Endothelial cell of umbilical vein (primary cell): Measurements from ENCODE around the gene OR6T1. TPM values are rescaled to one million over a fixed set of nuclear protein-coding genes. Genes with fewer than 3 reads are reported as not detected.

Experiments
- BruUV-seq: library from RNA; stranded (reverse); fragments of 400-500 nt; replicated peaks from 2 replicates; lab custom pipeline; 2021; lab: Mats Ljungman, UMichigan
- CTCF ChIA-PET: fragments of 300-600, 350-600 bp; sonication (Branson Sonifier 250); formaldehyde crosslinking; loops from one replicate; lab custom pipeline; 2021; ENCODE audit warnings: antibody characterized with exemption, inconsistent platforms; lab: Charles Lee
- POLR2A ChIA-PET: fragments of 300-600, 350-600 bp; sonication (Branson Sonifier 250); formaldehyde crosslinking; loops from one replicate; lab custom pipeline; 2021; ENCODE audit warnings: antibody characterized with exemption, inconsistent platforms; lab: Charles Lee
- DNase-seq: peaks from one replicate; pipeline ENCODE4 v3.0.0-alpha.2; 2011; ENCODE audit warnings: low read depth, low spot score
- FAIRE-seq: peaks from 2 replicates; lab custom pipeline; 2011; peaks lifted over from hg19 to GRCh38; lab: Jason Lieb, UNC
- H2AFZ ChIP-seq: 2 replicates; pipeline ENCODE4 v1.6.0; 2012; ENCODE audit warnings: low read depth, low read length, control low read depth, inconsistent platforms
- H3K27ac ChIP-seq: 2 replicates; pipeline ENCODE4 v1.5.1; 2011; ENCODE audit warnings: low read depth, mild to moderate bottlenecking, control low read depth, low read length, moderate library complexity; ENCODE audit not compliant: insufficient read depth
- H3K27me3 ChIP-seq, 2 experiments: 2 replicates each; pipeline versions ENCODE4 v1.6.0 to v1.6.1; 2011; ENCODE audit warnings: low read length in 2 of 2, mixed read lengths in 1 of 2; ENCODE audit not compliant: control insufficient read depth in 2 of 2, insufficient read depth in 2 of 2
- H3K36me3 ChIP-seq, 2 experiments: 2 replicates in 1 of 2; 3 replicates in 1 of 2; pipeline ENCODE4 v1.5.1; 2011; ENCODE audit warnings: low read length in 2 of 2, mild to moderate bottlenecking in 1 of 2, moderate library complexity in 1 of 2; ENCODE audit not compliant: control insufficient read depth in 2 of 2, insufficient read depth in 2 of 2; ENCODE audit errors: extremely low read depth in 1 of 2
- H3K4me1 ChIP-seq: 3 replicates; pipeline ENCODE4 v1.5.1; 2011; ENCODE audit warnings: mild to moderate bottlenecking, low read length; ENCODE audit not compliant: control insufficient read depth, insufficient read depth; ENCODE audit errors: extremely low read depth
- H3K4me2 ChIP-seq: 2 replicates; pipeline ENCODE4 v1.6.1; 2011; ENCODE audit warnings: low read length, control low read depth, mixed read lengths; ENCODE audit not compliant: insufficient read depth
- H3K4me3 ChIP-seq, 3 experiments: fragments of 200-600 bp in 1 of 3; sonication (generic), shearing (Covaris generic) in 1 of 3; replicated peaks in 1 of 3; 2 replicates each; pipeline ENCODE4 v1.5.1; 2011 to 2016; ENCODE audit warnings: control low read depth in 3 of 3, low read length in 3 of 3, mild to moderate bottlenecking in 2 of 3, inconsistent platforms in 1 of 3, low read depth in 1 of 3, moderate library complexity in 1 of 3; ENCODE audit not compliant: insufficient read depth in 1 of 3
- H3K79me2 ChIP-seq: 2 replicates; pipeline ENCODE4 v1.6.0; 2012; ENCODE audit warnings: low read length, inconsistent platforms; ENCODE audit not compliant: control insufficient read depth, insufficient read depth
- H3K9ac ChIP-seq: replicated peaks from 2 replicates; pipeline ENCODE3; 2011; ENCODE audit warnings: low read length, control low read depth; ENCODE audit not compliant: insufficient read depth; ENCODE audit errors: extremely low read depth
- H3K9me1 ChIP-seq: replicated peaks from 3 replicates; pipeline ENCODE4 v1.6.0; 2011; ENCODE audit warnings: mild to moderate bottlenecking, low read length; ENCODE audit not compliant: control insufficient read depth, insufficient read depth; ENCODE audit errors: extremely low read depth
- H3K9me3 ChIP-seq: replicated peaks from 2 replicates; pipeline ENCODE4 v1.5.1; 2012; ENCODE audit warnings: low read length, inconsistent platforms; ENCODE audit not compliant: control insufficient read depth, insufficient read depth
- H4K20me1 ChIP-seq: replicated peaks from 2 replicates; pipeline ENCODE3; 2011; ENCODE audit warnings: mild to moderate bottlenecking, low read length; ENCODE audit not compliant: control insufficient read depth, insufficient read depth; ENCODE audit errors: extremely low read depth
- EZH2 ChIP-seq: IDR thresholded peaks from 2 replicates; pipeline ENCODE4 v1.6.1; 2012; ENCODE audit warnings: borderline replicate concordance, low read depth, mild to moderate bottlenecking, moderate library complexity, low read length, inconsistent platforms; ENCODE audit not compliant: severe bottlenecking
- FOS ChIP-seq: IDR thresholded peaks from 2 replicates; pipeline ENCODE4 v1.6.1; 2011; ENCODE audit warnings: mild to moderate bottlenecking, low read length, moderate library complexity, borderline replicate concordance; ENCODE audit not compliant: insufficient read depth
- GATA2 ChIP-seq: IDR thresholded peaks from 2 replicates; pipeline ENCODE4 v1.7.0; 2011; ENCODE audit warnings: low read depth, mild to moderate bottlenecking, moderate library complexity, mixed read lengths, low read length; ENCODE audit not compliant: insufficient read length, insufficient read depth
- JUN ChIP-seq: IDR thresholded peaks from 2 replicates; pipeline ENCODE4 v1.6.1; 2011; ENCODE audit warnings: borderline replicate concordance, low read depth; ENCODE audit not compliant: insufficient read length, insufficient read depth
- MYC ChIP-seq: IDR thresholded peaks from one replicate; pipeline ENCODE4 v1.6.1; 2011; ENCODE audit warnings: mild to moderate bottlenecking, low read depth, low read length
- POLR2A ChIP-seq: IDR thresholded peaks from 2 replicates; pipeline ENCODE4 v1.6.1; 2012; ENCODE audit warnings: low read depth, mild to moderate bottlenecking, control low read depth, low read length
- POLR2AphosphoS5 ChIP-seq: IDR thresholded peaks from 2 replicates; pipeline ENCODE4 v1.6.1; 2012; ENCODE audit warnings: low read depth, mild to moderate bottlenecking, control low read depth, low read length, moderate library complexity; ENCODE audit not compliant: insufficient read depth
- dilution Hi-C: fragments of 300-500 bp; cut with MboI; formaldehyde crosslinking; loops from one replicate; pipeline ENCODE4 v1.15.0; 2019; ENCODE audit warnings: low sequenced_read_pairs; ENCODE audit not compliant: extremely low pct_ligation_motif_present
- intact Hi-C: fragments of 100-400 bp; cut with micrococcal nuclease; formaldehyde crosslinking; loops from one replicate; pipeline ENCODE4 v1.10.0; 2022
- polyA plus RNA-seq, 4 experiments: library from polyadenylated mRNA; depleted of rRNA in 3 of 4; stranded (reverse) in 3 of 4; unstranded in 1 of 4; fragments of >200 nt; gene quantifications; 2 replicates each; pipeline versions ENCODE4 v1.2.1 to v1.2.3, GENCODE V29; 2011 to 2012; ENCODE audit warnings: missing spikeins in 1 of 4
- total RNA-seq: library from RNA; stranded (reverse); gene quantifications from 2 replicates; pipeline ENCODE4 v1.2.3, GENCODE V29; 2021
- TF ChIP-seq, protein P1 (sequence below): IDR thresholded peaks from 2 replicates; pipeline ENCODE4 v1.6.1; 2011; ENCODE audit not compliant: insufficient read depth, insufficient read length
- TF ChIP-seq, protein P2 (sequence below), 2 donors: IDR thresholded peaks; 1 replicate in 1 of 2; 2 replicates in 1 of 2; pipeline ENCODE4 v1.5.1; 2011; ENCODE audit warnings: low read length in 2 of 2, mild to moderate bottlenecking in 2 of 2, moderate library complexity in 2 of 2, control low read depth in 1 of 2, inconsistent platforms in 1 of 2, low read depth in 1 of 2; ENCODE audit not compliant: insufficient read depth in 1 of 2; ENCODE audit errors: extremely low read depth in 1 of 2

Gene OR6T1
- total and polyA plus RNA-seq, 2 donors (not counting 3 experiments of a cell fraction or from before 2014, with no cell fraction given), result not detected

DNA sequence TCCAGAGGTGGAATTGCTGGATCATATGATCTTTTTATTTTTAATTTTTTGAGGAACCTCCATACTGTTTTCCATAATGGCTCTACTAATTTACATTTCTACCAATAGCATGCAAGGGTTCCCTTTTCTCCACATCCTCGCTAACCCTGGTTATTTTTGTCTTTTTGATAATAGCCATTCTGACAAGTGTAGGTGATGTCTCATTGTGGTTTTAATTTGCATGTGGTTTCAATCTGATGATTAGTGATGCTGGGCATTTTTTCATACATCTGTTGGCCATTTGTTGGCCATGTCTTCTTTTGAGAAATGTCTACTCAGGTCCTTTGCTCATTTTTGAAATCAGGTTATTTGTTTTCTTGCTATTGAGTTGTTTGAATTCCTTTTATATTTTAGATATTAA, 19.6 kb downstream of the OR6T1 start:
- FAIRE-seq (no peak), DNase-seq (no peak)
- no peak overlapping the region for H3K27ac ChIP-seq
- no peaks in the 10 kb centered on the region for H3K36me3 ChIP-seq
- no peak overlapping the region for H2AFZ ChIP-seq
- no peak overlapping the region for H3K9ac ChIP-seq
- H3K4me2 ChIP-seq, result no peak overlapping the region
- no peaks in the 10 kb centered on the region for H3K27me3 ChIP-seq
- no peaks in the 10 kb centered on the region for H3K79me2 ChIP-seq
- intact Hi-C loops (loop anchor here (10.0 kb wide), 1 partner anchor 111 kb away; no protein-coding TSS in a partner anchor), dilution Hi-C loops (no loop called here)
- H3K4me1 ChIP-seq, result no peaks in the 10 kb centered on the region
- H3K9me3 ChIP-seq, result no peaks in the 10 kb centered on the region
- BruUV-seq, result no TSS peak
- ChIA-PET CTCF (no interaction called here), POLR2A (no interaction called here)
- H3K9me1 ChIP-seq, result no peaks in the 10 kb centered on the region
- TF ChIP-seq, protein P1, sequence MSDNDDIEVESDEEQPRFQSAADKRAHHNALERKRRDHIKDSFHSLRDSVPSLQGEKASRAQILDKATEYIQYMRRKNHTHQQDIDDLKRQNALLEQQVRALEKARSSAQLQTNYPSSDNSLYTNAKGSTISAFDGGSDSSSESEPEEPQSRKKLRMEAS, result no peak
- TF ChIP-seq POLR2A (no peak), POLR2AphosphoS5 (no peak), MYC (no peak), EZH2 (no peak), FOS (no peak), JUN (no peak)
- no peaks in the 10 kb centered on the region for H4K20me1 ChIP-seq
- no peak overlapping the region for H3K4me3 ChIP-seq

DNA sequence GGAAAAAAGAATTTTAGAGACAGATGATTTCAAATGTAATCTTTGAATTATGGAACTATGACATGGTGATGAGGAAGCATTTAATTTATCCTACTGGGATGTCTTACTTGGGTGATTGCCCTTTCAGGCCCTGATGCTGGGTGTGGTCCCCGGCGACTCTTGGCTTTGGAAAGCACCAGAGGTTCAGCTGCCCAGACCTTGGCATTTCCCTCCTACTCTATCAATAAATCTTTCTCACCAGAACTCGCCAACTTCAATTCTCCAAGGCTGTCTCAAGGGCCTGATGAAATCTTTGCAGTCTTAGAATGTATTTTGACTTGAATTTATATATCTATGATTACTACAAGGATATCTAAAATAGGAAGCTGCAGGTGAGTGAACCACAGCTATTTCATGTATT, 22.7 kb downstream of the OR6T1 start:
- TF ChIP-seq MYC, result no peak
- no peak for TF ChIP-seq POLR2AphosphoS5
- no peak for TF ChIP-seq GATA2
- no peak for TF ChIP-seq POLR2A
- TF ChIP-seq, protein P1, result no peak
- no peak for TF ChIP-seq EZH2
- no peak for TF ChIP-seq JUN
- TF ChIP-seq, protein P2, sequence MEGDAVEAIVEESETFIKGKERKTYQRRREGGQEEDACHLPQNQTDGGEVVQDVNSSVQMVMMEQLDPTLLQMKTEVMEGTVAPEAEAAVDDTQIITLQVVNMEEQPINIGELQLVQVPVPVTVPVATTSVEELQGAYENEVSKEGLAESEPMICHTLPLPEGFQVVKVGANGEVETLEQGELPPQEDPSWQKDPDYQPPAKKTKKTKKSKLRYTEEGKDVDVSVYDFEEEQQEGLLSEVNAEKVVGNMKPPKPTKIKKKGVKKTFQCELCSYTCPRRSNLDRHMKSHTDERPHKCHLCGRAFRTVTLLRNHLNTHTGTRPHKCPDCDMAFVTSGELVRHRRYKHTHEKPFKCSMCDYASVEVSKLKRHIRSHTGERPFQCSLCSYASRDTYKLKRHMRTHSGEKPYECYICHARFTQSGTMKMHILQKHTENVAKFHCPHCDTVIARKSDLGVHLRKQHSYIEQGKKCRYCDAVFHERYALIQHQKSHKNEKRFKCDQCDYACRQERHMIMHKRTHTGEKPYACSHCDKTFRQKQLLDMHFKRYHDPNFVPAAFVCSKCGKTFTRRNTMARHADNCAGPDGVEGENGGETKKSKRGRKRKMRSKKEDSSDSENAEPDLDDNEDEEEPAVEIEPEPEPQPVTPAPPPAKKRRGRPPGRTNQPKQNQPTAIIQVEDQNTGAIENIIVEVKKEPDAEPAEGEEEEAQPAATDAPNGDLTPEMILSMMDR (IDR thresholded peaks at IDR 0.05; ENCODE audit: extremely low read depth in 1 of 2, insufficient read depth in 1 of 2, low read depth in 1 of 2, low read length in 2 of 2), result no peak
- TF ChIP-seq FOS, result no peak
- POLR2A ChIA-PET, result no interaction called here
- H3K9ac ChIP-seq, result no peak overlapping the region
- H3K36me3 ChIP-seq, result no peaks in the 10 kb centered on the region
- no TSS peak for BruUV-seq
- no peak overlapping the region for H3K4me3 ChIP-seq
- no peak overlapping the region for H3K27ac ChIP-seq
- no peaks in the 10 kb centered on the region for H3K4me1 ChIP-seq
- FAIRE-seq (no peak), DNase-seq (no peak)
- H3K9me1 ChIP-seq, result no peaks in the 10 kb centered on the region
- no peaks in the 10 kb centered on the region for H3K79me2 ChIP-seq
- H3K9me3 ChIP-seq, result no peaks in the 10 kb centered on the region
- no peak overlapping the region for H3K4me2 ChIP-seq
- CTCF ChIA-PET, result no interaction called here
- no peaks in the 10 kb centered on the region for H3K27me3 ChIP-seq
- H4K20me1 ChIP-seq, result no peaks in the 10 kb centered on the region
- intact Hi-C loops (loop anchor here (10.0 kb wide), 1 partner anchor 114 kb away; no protein-coding TSS in a partner anchor), dilution Hi-C loops (no loop called here)
- no peak overlapping the region for H2AFZ ChIP-seq
